HepG2 (cell line): ENCODE data around the gene EIF4G1. TPM values are rescaled to one million over a fixed set of nuclear protein-coding genes. Genes with fewer than 3 reads are reported as not detected.

Source experiments
- ZBTB40 ChIP-seq, 2 experiments: fragments of 450-650 bp in 1 of 2; sonication (generic) in 1 of 2; formaldehyde crosslinking in 1 of 2; IDR thresholded peaks; 2 replicates each; pipeline versions ENCODE4 v1.6.1 to v1.8.0; 2016 to 2022; ENCODE audit warnings: antibody characterized with exemption in 1 of 2, mild to moderate bottlenecking in 1 of 2, missing genetic modification reagents in 1 of 2
- polyA plus RNA-seq, 8 experiments: library from polyadenylated mRNA; depleted of rRNA in 3 of 8; stranded (reverse) in 7 of 8; unstranded in 1 of 8; fragments of >200 nt; fragmentation: Illumina TruSeq in 4 of 8; extraction: Trizol in 4 of 8; gene quantifications; 2 replicates each; pipeline versions ENCODE4 v1.2.1 to v1.2.3, GENCODE V29; 2011 to 2016; ENCODE audit warnings: low read depth in 4 of 8, missing spikeins in 1 of 8, mixed read lengths in 1 of 8; ENCODE audit not compliant: insufficient read depth in 1 of 8
- total RNA-seq, 5 experiments: library from RNA; depleted of rRNA; stranded (reverse); fragments of >200 nt; fragmentation: Illumina TruSeq; extraction: Trizol; gene quantifications; 2 replicates each; pipeline ENCODE4 v1.2.3, GENCODE V29; 2016; ENCODE audit warnings: low read depth in 1 of 5

Gene EIF4G1
- total and polyA plus RNA-seq, 2 of the 13 experiments (the other 11 are each of a cell fraction or from before 2014, with no cell fraction given), result 208 to 213 TPM

- TF ChIP-seq ZBTB40 (IDR thresholded peaks at IDR 0.05) (no peak), ZBTB40 (CRISPR knock-in tag; IDR thresholded peaks at IDR 0.05) (no peak)
- TF ChIP-seq, all 625 proteins: peak for 53
Measured at GRCh38 chr3:184361932-184362667, 47.7 kb downstream of the EIF4G1 start (continued).
